GM19372 (cell line): ENCODE data around the gene CEACAM21.
A peak's percentile ranks its signal among the peaks of the same experiment; 100 is the strongest.

Experiments used
- ATAC-seq: cut with Tn5 transposase; IDR thresholded peaks from one replicate; pipeline ENCODE4 v1.9.1; 2021; ENCODE audit warnings: mild to moderate bottlenecking, low read depth, moderate library complexity; ENCODE audit not compliant: unreplicated experiment

The CEACAM21 gene

GRCh38 chr19:41575998-41576397, at the start of gene CEACAM21:
Gene CEACAM21, plus strand, starts transcription at chr19:41576166. Its CDS starts 109 bp downstream, at chr19:41576275.
- no peak for ATAC-seq

- no peak for ATAC-seq
Measured at GRCh38 chr19:41527089-41527488, 48.9 kb upstream of the CEACAM21 start.

DNA sequence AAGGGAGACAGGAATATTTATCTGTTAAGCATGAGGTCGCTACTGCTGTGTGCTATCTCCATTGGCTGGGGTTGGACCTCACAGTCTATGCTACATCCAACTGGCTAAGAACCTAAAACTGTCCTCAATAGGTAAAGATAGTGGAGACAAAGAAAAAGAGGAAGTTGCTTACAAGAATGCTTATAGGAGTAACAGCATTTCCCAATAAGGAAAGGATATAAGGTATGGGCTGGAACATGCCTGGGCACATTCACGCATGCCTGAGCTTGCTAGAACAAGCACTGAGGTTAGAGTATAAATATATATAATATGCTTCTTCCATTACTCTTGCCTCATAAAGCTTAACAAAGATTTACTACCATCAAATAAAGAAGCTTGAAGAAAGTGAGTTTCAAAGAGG, 47.9 kb upstream of the CEACAM21 start:
- ATAC-seq, result no peak

DNA sequence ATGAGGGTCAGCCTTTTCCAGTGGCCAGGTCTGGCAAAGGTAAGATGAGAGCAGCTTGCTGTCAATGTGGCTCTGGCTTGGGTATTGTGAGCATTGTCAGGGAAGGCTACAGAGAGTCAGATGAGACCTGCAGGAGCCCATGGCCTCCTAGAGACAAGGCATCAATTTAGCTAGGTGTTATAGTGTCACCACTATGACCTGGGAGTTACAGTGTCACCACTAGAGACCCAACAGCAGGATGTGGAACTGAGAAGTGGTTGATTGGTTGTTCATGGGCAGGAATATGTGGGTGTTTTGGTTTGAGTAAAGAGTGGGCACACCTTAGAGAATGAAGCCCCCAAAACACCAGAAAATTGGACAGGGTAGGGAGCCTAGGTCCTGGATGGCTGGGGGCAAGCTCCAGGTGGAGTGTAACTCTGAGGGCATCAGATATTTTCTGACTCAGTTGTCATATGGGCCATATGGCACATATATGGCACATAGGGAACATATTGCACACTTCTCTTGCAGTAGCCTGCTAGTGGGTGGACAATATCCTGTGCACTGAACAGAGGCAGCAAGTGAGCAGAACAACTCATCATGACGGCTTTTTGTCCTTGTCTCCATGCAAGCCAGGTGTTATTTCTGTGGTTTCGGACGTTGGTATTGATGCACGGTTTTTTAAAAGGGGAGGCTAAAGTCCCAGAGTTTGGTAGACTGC, 46.3 kb upstream of the CEACAM21 start:
- no peak for ATAC-seq

- ATAC-seq, result no peak
Measured at GRCh38 chr19:41530184-41530534, 45.8 kb upstream of the CEACAM21 start.

GRCh38 chr19:41530761-41531301, 45.1 kb upstream of the CEACAM21 start:
- ATAC-seq, result no peak

GRCh38 chr19:41531438-41532311, 44.3 kb upstream of the CEACAM21 start:
- ATAC-seq, result no peak

DNA sequence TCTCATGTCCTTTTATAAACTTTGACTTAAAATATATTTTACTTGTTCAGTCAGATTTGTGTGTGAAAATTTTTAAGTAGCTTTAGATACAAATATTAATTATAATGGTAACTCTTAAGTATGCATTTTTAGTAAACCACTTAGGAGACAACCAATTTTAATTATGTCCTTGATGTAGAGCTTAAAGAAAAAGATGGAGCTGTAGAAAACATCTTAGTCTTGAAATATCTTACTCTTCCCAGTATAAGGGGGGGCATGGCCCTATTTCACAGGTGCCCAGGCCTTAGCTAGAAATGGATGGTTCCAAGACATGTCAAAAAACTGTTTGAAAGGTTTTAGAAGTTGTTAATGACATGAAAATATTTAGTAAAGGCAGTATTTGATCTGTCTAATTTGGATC, 43.4 kb upstream of the CEACAM21 start:
- no peak for ATAC-seq

GRCh38 chr19:41533671-41534215, 42.2 kb upstream of the CEACAM21 start:
- ATAC-seq, result no peak

DNA sequence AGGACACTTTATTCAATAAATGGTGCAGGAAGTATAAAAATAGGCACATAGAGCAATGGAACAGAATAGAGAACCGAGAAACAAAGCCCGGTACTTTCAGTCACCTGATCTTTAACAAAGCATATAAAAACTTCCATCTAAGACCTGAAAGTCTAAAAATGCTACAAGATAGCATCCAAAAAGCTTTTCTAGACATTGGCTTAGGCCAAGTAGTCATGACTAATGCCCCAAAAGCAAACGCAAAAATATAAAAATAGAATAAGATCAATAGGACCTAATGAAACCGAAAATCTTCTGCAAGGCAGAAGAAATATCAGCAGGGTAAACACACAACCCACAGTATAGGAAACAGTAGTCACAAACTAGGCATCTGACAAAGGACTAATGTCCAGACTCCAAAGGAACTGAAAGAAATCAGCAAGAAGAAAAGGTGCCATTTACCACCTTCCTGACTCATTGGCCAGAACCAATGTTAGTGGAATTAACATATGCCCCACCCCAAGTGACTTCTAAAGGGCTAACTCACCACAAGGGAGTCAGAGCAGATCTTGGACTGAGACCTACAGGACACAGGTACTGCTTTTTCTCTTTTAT, 40.8 kb upstream of the CEACAM21 start:
- peak; percentile 76 for ATAC-seq

- ATAC-seq, result no peak
Measured at GRCh38 chr19:41537789-41538188, 38.2 kb upstream of the CEACAM21 start.

DNA sequence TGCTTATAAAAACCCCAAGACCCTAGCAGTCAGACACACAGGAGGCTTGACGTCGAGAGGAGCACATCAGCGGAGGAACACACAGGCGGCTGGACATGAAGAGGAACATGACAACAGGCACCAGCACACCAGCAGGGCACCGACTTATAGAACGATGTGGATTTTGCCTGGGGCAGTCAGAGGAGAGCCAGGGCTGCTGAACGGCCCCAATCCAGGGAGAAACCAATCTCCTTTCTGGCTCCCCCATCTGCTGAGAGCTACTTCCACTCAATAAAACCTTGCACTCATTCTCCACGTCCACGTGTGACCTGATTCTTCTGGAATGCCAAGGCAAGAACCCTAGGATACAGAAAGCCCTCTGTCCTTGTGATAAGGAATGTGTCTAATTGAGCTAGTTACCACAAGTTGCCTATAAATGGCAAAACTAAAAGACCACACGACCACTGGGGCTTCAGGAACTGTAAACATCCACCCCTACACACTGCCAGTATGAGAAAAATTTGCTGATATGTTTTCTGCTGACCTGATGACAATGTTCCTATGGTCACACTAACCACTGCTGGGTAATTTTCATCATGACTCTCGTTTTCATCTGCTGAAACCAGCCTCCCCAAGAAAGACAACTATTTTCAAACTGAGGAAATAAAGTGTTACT, 35.8 kb upstream of the CEACAM21 start:
- no peak for ATAC-seq

- no peak for ATAC-seq
Measured at GRCh38 chr19:41541990-41542584, 33.9 kb upstream of the CEACAM21 start.

- ATAC-seq, result no peak
Measured at GRCh38 chr19:41542622-41543021, 33.3 kb upstream of the CEACAM21 start.

DNA sequence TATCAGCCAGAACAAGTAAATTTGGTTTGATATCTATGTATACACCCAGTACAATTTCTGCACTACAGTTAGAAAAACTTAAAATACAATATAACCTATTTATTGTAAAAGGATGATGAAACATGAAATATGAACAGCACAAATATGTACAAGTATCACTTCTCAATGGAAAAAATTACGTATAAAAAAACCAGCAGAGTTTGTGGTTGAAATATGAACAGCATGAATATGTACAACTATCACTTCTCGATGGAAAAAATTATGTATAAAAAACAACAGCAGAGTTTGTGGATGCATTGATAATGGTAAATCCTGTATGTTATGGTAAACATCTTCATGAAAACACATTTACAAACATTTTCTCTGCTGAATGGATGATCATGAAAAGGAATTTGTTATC, 32.4 kb upstream of the CEACAM21 start:
- ATAC-seq, result no peak

GRCh38 chr19:41545547-41545946, 30.4 kb upstream of the CEACAM21 start:
- no peak for ATAC-seq

- ATAC-seq, result no peak
Measured at GRCh38 chr19:41546386-41546789, 29.6 kb upstream of the CEACAM21 start.

- ATAC-seq, result no peak
Measured at GRCh38 chr19:41546961-41547360, 29.0 kb upstream of the CEACAM21 start.

DNA sequence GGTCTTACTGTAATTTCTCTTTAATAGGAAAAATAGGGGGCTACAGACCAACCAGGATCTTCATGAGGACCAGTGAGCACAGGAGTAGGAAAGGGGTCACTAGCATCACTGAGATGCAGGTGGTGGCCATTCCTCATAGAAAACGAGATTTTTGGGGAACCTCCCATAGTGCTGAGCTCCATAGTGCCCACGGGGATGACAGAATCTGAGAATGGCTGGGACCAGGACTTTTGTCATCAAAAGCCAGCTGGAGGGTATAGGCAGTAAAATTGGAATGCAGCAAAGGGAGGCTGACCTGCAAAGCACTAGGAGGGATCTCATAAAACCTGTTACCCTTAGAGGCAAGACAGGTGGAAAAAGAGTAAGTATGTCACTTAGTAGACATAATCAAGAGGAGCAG, 28.4 kb upstream of the CEACAM21 start:
- ATAC-seq, result no peak

- ATAC-seq, result no peak
Measured at GRCh38 chr19:41548047-41548446, 27.9 kb upstream of the CEACAM21 start.
